Smooth muscle cell (in vitro differentiated cells): ENCODE measurements around the gene RBBP7. TPM values are rescaled to one million over a fixed set of nuclear protein-coding genes. Genes with fewer than 3 reads are reported as not detected.

ENCODE experiments used
- DNase-seq: peaks from one replicate; lab custom pipeline; 2025; ENCODE audit not compliant: unreplicated experiment; lab: John Stamatoyannopoulos, UW
- H2AFZ ChIP-seq: fragments of 200-600 bp; sonication (generic); 2 replicates; pipeline ENCODE4 v1.6.0; 2016; ENCODE audit warnings: antibody characterized with exemption, low read depth, mild to moderate bottlenecking
- H3F3A ChIP-seq: fragments of 200-600 bp; sonication (generic); 2 replicates; pipeline ENCODE4 v1.6.0; 2017; ENCODE audit warnings: antibody characterized with exemption, low read depth
- H3K27ac ChIP-seq: fragments of 200-600 bp; sonication (generic); 2 replicates; pipeline ENCODE4 v1.5.1; 2016; ENCODE audit warnings: low read depth, mild to moderate bottlenecking
- H3K27me3 ChIP-seq: fragments of 200-600 bp; sonication (generic); 2 replicates; pipeline ENCODE4 v1.6.1; 2016; ENCODE audit warnings: low read depth, mild to moderate bottlenecking
- H3K36me3 ChIP-seq: fragments of 200-600 bp; sonication (generic); 2 replicates; pipeline ENCODE4 v1.5.1; 2016; ENCODE audit warnings: low read depth
- H3K4me1 ChIP-seq: fragments of 200-600 bp; sonication (generic); 2 replicates; pipeline ENCODE4 v1.5.1; 2016; ENCODE audit warnings: low read depth
- H3K4me2 ChIP-seq: fragments of 200-600 bp; sonication (generic); 2 replicates; pipeline ENCODE4 v1.6.0; 2016; ENCODE audit warnings: mild to moderate bottlenecking
- H3K4me3 ChIP-seq: fragments of 200-600 bp; sonication (generic); 2 replicates; pipeline ENCODE4 v1.5.1; 2016; ENCODE audit warnings: mild to moderate bottlenecking
- H3K79me2 ChIP-seq: fragments of 200-600 bp; sonication (generic); 2 replicates; pipeline ENCODE4 v1.6.0; 2016; ENCODE audit warnings: low read depth, mild to moderate bottlenecking
- H3K9ac ChIP-seq: fragments of 200-600 bp; sonication (generic); 2 replicates; pipeline ENCODE4 v1.6.0; 2016; ENCODE audit warnings: low read depth
- H3K9me3 ChIP-seq: fragments of 200-600 bp; sonication (generic); replicated peaks from 2 replicates; pipeline ENCODE4 v1.5.1; 2016; ENCODE audit warnings: low read depth
- H4K20me1 ChIP-seq: fragments of 200-600 bp; sonication (generic); 2 replicates; pipeline ENCODE4 v1.6.0; 2016; ENCODE audit warnings: low read depth
- CTCF ChIP-seq: fragments of 200-600 bp; sonication (generic); IDR thresholded peaks from 2 replicates; pipeline ENCODE4 v1.5.1; 2017; ENCODE audit warnings: borderline replicate concordance, mild to moderate bottlenecking, antibody characterized with exemption; ENCODE audit not compliant: insufficient read depth, poor library complexity, severe bottlenecking
- whole genome bisulfite sequencing: methylation state at CpG from one replicate; pipeline ENCODE4 v1.1.7; 2016; ENCODE audit warnings: low lambda C conversion rate; 5-methylcytosine and 5-hydroxymethylcytosine counted together
- polyA plus RNA-seq: library from polyadenylated mRNA; unstranded; fragments of >200 nt; fragmentation: Nextera tagmentation; extraction: Ambion mirVana; gene quantifications from 2 replicates; pipeline ENCODE4 v1.2.1, GENCODE V29; 2016
- total RNA-seq: library from RNA; depleted of rRNA; stranded (reverse); fragments of >200 nt; gene quantifications from 2 replicates; pipeline ENCODE4 v1.2.3, GENCODE V29; 2014

Gene RBBP7
- total and polyA plus RNA-seq, 2 experiments from 2014 or later: 116 to 147 TPM

- no peak overlapping the region for H3K4me2 ChIP-seq
- H3K4me3 ChIP-seq: no peak overlapping the region
- H3K4me1 ChIP-seq: no peaks in the 10 kb centered on the region
- WGBS: 77% methylated on average over 2 of the region's 2 CpGs
- no peaks in the 10 kb centered on the region for H3K27me3 ChIP-seq
- H3K27ac ChIP-seq: no peak overlapping the region
- H4K20me1 ChIP-seq: no peaks in the 10 kb centered on the region
- no peaks in the 10 kb centered on the region for H3K36me3 ChIP-seq
- H3K79me2 ChIP-seq: no peaks in the 10 kb centered on the region
- no peak overlapping the region for H2AFZ ChIP-seq
- no peaks in the 10 kb centered on the region for H3K9me3 ChIP-seq
- peaks cover 5% of the 10 kb centered on the region for H3F3A ChIP-seq
- no peak for TF ChIP-seq CTCF
- H3K9ac ChIP-seq: no peak overlapping the region
- no peak for DNase-seq
Measured at GRCh38 chrX:16827225-16827624, 42.9 kb downstream of the RBBP7 start.

- no peak overlapping the region for H3K4me2 ChIP-seq
- no peak for DNase-seq
- H3K9ac ChIP-seq: no peak overlapping the region
Measured at GRCh38 chrX:16826207-16826606, 44.0 kb downstream of the RBBP7 start.

GRCh38 chrX:16825264-16826035 is 44.7 kb downstream of the RBBP7 start:
- Histone ChIP-seq H3K9me3 (no peaks in the 10 kb centered on the region), H3K9ac (no peak overlapping the region), H2AFZ (no peak overlapping the region), H3F3A (peaks cover 5% of the 10 kb centered on the region), H4K20me1 (no peaks in the 10 kb centered on the region), H3K27me3 (no peaks in the 10 kb centered on the region), H3K4me2 (no peak overlapping the region), H3K4me3 (no peak overlapping the region), H3K27ac (no peak overlapping the region), H3K36me3 (no peaks in the 10 kb centered on the region), H3K79me2 (no peaks in the 10 kb centered on the region), H3K4me1 (no peaks in the 10 kb centered on the region)
- TF ChIP-seq CTCF: no peak
- no peak for DNase-seq
- 89% methylated on average over 8 of the region's 8 CpGs for WGBS

More at GRCh38 chrX:16826207-16826606, 44.0 kb downstream of the RBBP7 start:
- H3K36me3 ChIP-seq: no peaks in the 10 kb centered on the region
- peaks cover 5% of the 10 kb centered on the region for H3F3A ChIP-seq
- H3K4me1 ChIP-seq: no peaks in the 10 kb centered on the region
- no peaks in the 10 kb centered on the region for H4K20me1 ChIP-seq
- H3K27me3 ChIP-seq: no peaks in the 10 kb centered on the region
- peak; percentile 76 for TF ChIP-seq CTCF
- H2AFZ ChIP-seq: no peak overlapping the region
- H3K4me3 ChIP-seq: no peak overlapping the region
- H3K79me2 ChIP-seq: no peaks in the 10 kb centered on the region
- no peaks in the 10 kb centered on the region for H3K9me3 ChIP-seq
- H3K27ac ChIP-seq: no peak overlapping the region
- WGBS: 81% methylated on average over 3 of the region's 3 CpGs

- no peaks in the 10 kb centered on the region for H3K27me3 ChIP-seq
- no peak overlapping the region for H2AFZ ChIP-seq
- DNase-seq: no peak
- 92% methylated on average over 2 of the region's 2 CpGs for WGBS
- H3K4me2 ChIP-seq: no peak overlapping the region
- no peak overlapping the region for H3K27ac ChIP-seq
- no peaks in the 10 kb centered on the region for H3K9me3 ChIP-seq
- no peaks in the 10 kb centered on the region for H3K36me3 ChIP-seq
- no peak overlapping the region for H3K4me3 ChIP-seq
- H4K20me1 ChIP-seq: no peaks in the 10 kb centered on the region
- no peaks in the 10 kb centered on the region for H3K4me1 ChIP-seq
- no peak overlapping the region for H3K9ac ChIP-seq
- no peaks in the 10 kb centered on the region for H3K79me2 ChIP-seq
- no peak for TF ChIP-seq CTCF
- H3F3A ChIP-seq: peaks cover 5% of the 10 kb centered on the region
Measured at GRCh38 chrX:16822723-16823122, 47.4 kb downstream of the RBBP7 start.
